Sigmoid colon (tissue), 7 donors: ENCODE measurements around the gene RRAD. TPM values are rescaled to one million over a fixed set of nuclear protein-coding genes. Genes with fewer than 3 reads are reported as not detected.
A peak's percentile ranks its signal among the peaks of the same experiment; 100 is the strongest.

Source experiments
- DNase-seq: peaks from one replicate; pipeline ENCODE4 v3.0.0-alpha.2; 2019
- H3K27ac ChIP-seq, 4 donors: fragments of 200-600 bp; sonication (generic); one replicate each; pipeline ENCODE4 v1.5.1; 2016 to 2019; ENCODE audit warnings: mild to moderate bottlenecking in 1 of 4
- H3K27me3 ChIP-seq, 3 donors: fragments of 200-600 bp; sonication (generic); one replicate each; pipeline ENCODE4 v1.5.1; 2019; ENCODE audit warnings: mild to moderate bottlenecking in 1 of 3
- H3K36me3 ChIP-seq, 4 donors: fragments of 200-600 bp; sonication (generic); one replicate each; pipeline ENCODE4 v1.5.1; 2016 to 2019
- H3K4me1 ChIP-seq, 4 donors: fragments of 200-600 bp; sonication (generic); one replicate each; pipeline ENCODE4 v1.5.1; 2017 to 2019
- H3K4me3 ChIP-seq, 4 donors: fragments of 200-600 bp; sonication (generic); one replicate each; pipeline ENCODE4 v1.5.1; 2017 to 2019; ENCODE audit warnings: mild to moderate bottlenecking in 2 of 4, moderate library complexity in 1 of 4
- H3K9me3 ChIP-seq, 4 donors: fragments of 200-600 bp in 3 of 4; sonication (generic) in 3 of 4; one replicate each; pipeline versions ENCODE4 v1.5.1 to v1.6.1; 2013 to 2019
- EP300 ChIP-seq, 4 donors: sonication (generic); formaldehyde crosslinking; IDR thresholded peaks; one replicate each; pipeline ENCODE4 v1.6.1; 2017; ENCODE audit warnings: antibody characterized with exemption in 4 of 4
- POLR2A ChIP-seq, 2 donors: fragments of 450-650 bp; IDR thresholded peaks; one replicate each; pipeline ENCODE4 v1.6.1; 2016; ENCODE audit warnings: antibody characterized with exemption in 2 of 2, mild to moderate bottlenecking in 2 of 2, moderate library complexity in 2 of 2
- POLR2AphosphoS5 ChIP-seq, 4 donors: sonication (generic); formaldehyde crosslinking; IDR thresholded peaks; one replicate each; pipeline ENCODE4 v1.6.1; 2017; ENCODE audit warnings: antibody characterized with exemption in 4 of 4
- WGBS, 2 donors: extraction: QIAGEN DNeasy Blood & Tissue Kit; methylation state at CpG; one replicate each; pipeline ENCODE4 v1.1.7; 2013; 5-methylcytosine and 5-hydroxymethylcytosine counted together
- intact Hi-C: fragments of 100-400 bp; cut with DNase I; formaldehyde crosslinking; loops from one replicate; pipeline ENCODE4 v1.15.1; 2023
- polyA plus RNA-seq, 3 donors: library from polyadenylated mRNA; stranded (reverse); fragments of 200-250 nt; gene quantifications; one replicate each; pipeline ENCODE4 v1.2.3, GENCODE V29; 2013
- total RNA-seq, 4 donors: library from RNA; depleted of rRNA; stranded (reverse); fragments of >200 nt; gene quantifications; one replicate each; pipeline ENCODE4 v1.1.0, GENCODE V29; 2016
- TF ChIP-seq, protein P1 (sequence below), 4 experiments: fragments of 450-650 bp in 3 of 4; fragments of 200-600 bp in 1 of 4; IDR thresholded peaks; one replicate each; pipeline ENCODE4 v1.5.1; 2016 to 2019; ENCODE audit warnings: antibody characterized with exemption in 4 of 4, mild to moderate bottlenecking in 3 of 4, moderate library complexity in 2 of 4
- donor health status: healthy with polysubstance abuse.
- donor health status: Bipolar disorder and iron deficiency.
- donor health status: healthy.

The RRAD gene
- total and polyA plus RNA-seq, 7 donors, result 1.2 to 31.2 (median 10.9) TPM

DNA sequence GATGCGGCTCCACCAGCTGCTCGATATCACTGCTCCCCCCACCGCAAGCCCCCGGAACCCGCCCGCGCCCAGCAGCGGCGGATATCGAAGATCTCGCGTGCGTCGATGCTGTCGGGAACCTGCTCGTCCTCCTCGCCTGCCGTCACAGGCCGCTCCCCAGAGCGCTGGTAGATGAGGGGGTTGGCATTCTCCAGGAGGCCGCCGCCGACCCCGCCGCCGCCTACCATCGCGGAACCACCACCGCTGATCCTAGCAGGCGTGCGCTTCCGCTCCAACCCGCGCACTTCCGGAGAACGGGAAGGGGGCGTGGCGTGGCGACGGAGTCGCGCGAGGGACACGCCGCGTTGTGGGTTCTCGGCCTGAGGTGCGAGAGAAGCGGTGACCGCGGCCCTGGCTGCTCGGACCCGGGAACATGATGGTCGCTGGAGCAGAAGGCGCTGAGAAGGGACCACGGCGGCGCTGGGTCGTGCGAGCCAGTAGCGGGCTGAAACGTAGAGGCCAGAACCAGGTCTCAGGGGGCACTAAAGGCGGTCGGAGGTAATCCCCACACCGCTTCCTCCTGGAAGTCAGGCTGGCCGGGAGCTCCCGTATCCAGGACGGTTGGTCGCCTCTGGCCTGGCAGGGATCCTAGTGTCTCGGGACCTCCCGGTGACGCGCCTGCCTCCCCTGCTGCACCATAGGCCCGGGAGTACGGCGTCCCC is 9.0 kb upstream of the RRAD start, which contains the start of gene CIAO2B:
TSS of gene CIAO2B (minus strand) at position 265 of the 701 bp plus-strand sequence. CDS start at position 227, 38 bp downstream.
- TF ChIP-seq EP300 (IDR thresholded peaks at IDR 0.05) (peak in 1 of 4 donors; percentile 65), POLR2A (IDR thresholded peaks at IDR 0.05) (peak; percentile 84 to 91), POLR2AphosphoS5 (IDR thresholded peaks at IDR 0.05) (peak; percentile 98 to 99 (median 98))
- TF ChIP-seq, protein P1, sequence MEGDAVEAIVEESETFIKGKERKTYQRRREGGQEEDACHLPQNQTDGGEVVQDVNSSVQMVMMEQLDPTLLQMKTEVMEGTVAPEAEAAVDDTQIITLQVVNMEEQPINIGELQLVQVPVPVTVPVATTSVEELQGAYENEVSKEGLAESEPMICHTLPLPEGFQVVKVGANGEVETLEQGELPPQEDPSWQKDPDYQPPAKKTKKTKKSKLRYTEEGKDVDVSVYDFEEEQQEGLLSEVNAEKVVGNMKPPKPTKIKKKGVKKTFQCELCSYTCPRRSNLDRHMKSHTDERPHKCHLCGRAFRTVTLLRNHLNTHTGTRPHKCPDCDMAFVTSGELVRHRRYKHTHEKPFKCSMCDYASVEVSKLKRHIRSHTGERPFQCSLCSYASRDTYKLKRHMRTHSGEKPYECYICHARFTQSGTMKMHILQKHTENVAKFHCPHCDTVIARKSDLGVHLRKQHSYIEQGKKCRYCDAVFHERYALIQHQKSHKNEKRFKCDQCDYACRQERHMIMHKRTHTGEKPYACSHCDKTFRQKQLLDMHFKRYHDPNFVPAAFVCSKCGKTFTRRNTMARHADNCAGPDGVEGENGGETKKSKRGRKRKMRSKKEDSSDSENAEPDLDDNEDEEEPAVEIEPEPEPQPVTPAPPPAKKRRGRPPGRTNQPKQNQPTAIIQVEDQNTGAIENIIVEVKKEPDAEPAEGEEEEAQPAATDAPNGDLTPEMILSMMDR (IDR thresholded peaks at IDR 0.05), result no peak
- Histone ChIP-seq H3K36me3 (peaks cover 2 to 36% (median 6%) of the 10 kb centered on the region in 4 donors), H3K27ac (peak within 1 kb of the TSS; percentile 90 to 96 (median 94)), H3K4me3 (peak within 1 kb of the TSS; percentile 72 to 96 (median 87)), H3K9me3 (no peaks in the 10 kb centered on the region), H3K4me1 (peaks cover 0 to 38% (median 33%) of the 10 kb centered on the region in 4 donors), H3K27me3 (no peaks in the 10 kb centered on the region)
- WGBS, 2 donors, result 0% methylated on average over 76 of the region's 76 CpGs
- intact Hi-C loops, result no loop called here
- peak; percentile 94 for DNase-seq

DNA sequence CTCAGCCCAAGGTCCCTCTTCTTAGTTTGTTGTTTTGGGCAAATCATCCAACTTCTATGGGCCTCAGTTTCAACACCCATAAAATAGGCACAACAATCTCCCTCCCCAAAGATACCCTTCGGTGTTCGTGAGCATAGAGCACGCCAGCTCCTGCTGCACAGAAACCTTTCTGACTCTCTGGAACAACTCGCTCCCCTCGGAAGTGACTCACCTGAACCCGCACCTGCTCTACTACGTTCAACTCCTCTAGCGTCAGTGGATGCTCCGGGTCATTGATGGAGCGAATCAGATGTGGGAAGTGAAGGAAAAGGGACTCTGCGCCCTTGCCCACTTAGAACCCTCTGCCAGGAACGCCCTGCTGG is 8.4 kb upstream of the RRAD start:
- 1 to 3% methylated on average over 12 of the region's 12 CpGs for WGBS, 2 donors
- intact Hi-C loops, result no loop called here
- Histone ChIP-seq H3K27me3 (no peaks in the 10 kb centered on the region), H3K36me3 (peaks cover 0 to 30% (median 4%) of the 10 kb centered on the region in 4 donors), H3K4me3 (peak overlapping the region; percentile 72 to 96 (median 87)), H3K27ac (peak overlapping the region; percentile 90 to 96 (median 94)), H3K4me1 (peaks cover 0 to 38% (median 33%) of the 10 kb centered on the region in 4 donors), H3K9me3 (no peaks in the 10 kb centered on the region)
- DNase-seq, result no peak
- TF ChIP-seq, protein P1 (IDR thresholded peaks at IDR 0.05), result no peak
- no peak for TF ChIP-seq EP300 (IDR thresholded peaks at IDR 0.05)
- TF ChIP-seq POLR2AphosphoS5 (IDR thresholded peaks at IDR 0.05), result no peak
- no peak for TF ChIP-seq POLR2A (IDR thresholded peaks at IDR 0.05)

DNA sequence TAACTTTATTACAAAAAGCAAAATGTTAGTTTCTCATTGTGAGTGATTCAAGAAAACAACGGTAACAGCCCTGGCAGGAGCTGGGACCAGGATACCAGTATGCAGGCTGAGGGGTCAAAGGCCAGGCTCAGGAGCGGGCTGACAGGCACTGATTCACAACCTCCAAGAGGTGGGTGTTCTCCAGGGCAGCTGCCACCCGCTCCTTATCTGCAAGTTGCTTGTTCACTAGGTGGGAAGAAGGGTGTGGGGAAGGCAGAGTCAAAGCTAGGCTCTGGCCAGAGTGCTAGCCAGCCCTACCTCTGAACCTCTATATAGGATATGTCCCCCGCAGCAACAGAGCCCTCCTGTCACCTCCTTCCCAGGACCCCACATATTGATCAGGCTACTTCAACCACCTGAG is 6.7 kb upstream of the RRAD start:
- Histone ChIP-seq H3K36me3 (peaks cover 0 to 13% (median under 1%) of the 10 kb centered on the region in 4 donors), H3K9me3 (no peaks in the 10 kb centered on the region), H3K27me3 (no peaks in the 10 kb centered on the region), H3K4me3 (no peak overlapping the region), H3K27ac (no peak overlapping the region), H3K4me1 (peaks cover 0 to 43% (median 33%) of the 10 kb centered on the region in 4 donors)
- intact Hi-C loops, result no loop called here
- DNase-seq, result no peak
- WGBS, 2 donors, result 70 to 90% methylated on average over 4 of the region's 4 CpGs
- TF ChIP-seq, protein P1 (IDR thresholded peaks at IDR 0.05), result no peak
- no peak for TF ChIP-seq EP300 (IDR thresholded peaks at IDR 0.05)
- TF ChIP-seq POLR2AphosphoS5 (IDR thresholded peaks at IDR 0.05), result no peak
- no peak for TF ChIP-seq POLR2A (IDR thresholded peaks at IDR 0.05)

- Histone ChIP-seq H3K4me1 (peaks cover 0 to 44% (median 32%) of the 10 kb centered on the region in 4 donors), H3K27ac (no peak overlapping the region), H3K4me3 (no peak overlapping the region), H3K9me3 (no peaks in the 10 kb centered on the region), H3K27me3 (no peaks in the 10 kb centered on the region), H3K36me3 (peaks cover 0 to 12% (median 0%) of the 10 kb centered on the region in 4 donors)
- 93 to 94% methylated on average over 2 of the region's 2 CpGs for WGBS, 2 donors
- no peak for DNase-seq
- intact Hi-C loops, result no loop called here
- no peak for TF ChIP-seq POLR2AphosphoS5 (IDR thresholded peaks at IDR 0.05)
- TF ChIP-seq POLR2A (IDR thresholded peaks at IDR 0.05), result no peak
- no peak for TF ChIP-seq EP300 (IDR thresholded peaks at IDR 0.05)
- TF ChIP-seq, protein P1 (IDR thresholded peaks at IDR 0.05), result no peak
Observed at GRCh38 chr16:66931665-66932064, 6.3 kb upstream of the RRAD start.
